ENCODE data around the gene ADORA2B. TPM values are rescaled to one million over a fixed set of nuclear protein-coding genes. Genes with fewer than 3 reads are reported as not detected.
A peak's percentile ranks its signal among the peaks of the same experiment; 100 is the strongest.

The ADORA2B gene
- total RNA-seq, 1 donor from 2014 or later: 7.1 TPM

GRCh38 chr17:16005636-16006035, 60.7 kb downstream of the ADORA2B start:
- H3K27ac ChIP-seq: no peak overlapping the region
- no peaks in the 10 kb centered on the region for H3K27me3 ChIP-seq
- H3K36me3 ChIP-seq: peaks cover 86% of the 10 kb centered on the region
- intact Hi-C loops (cut with DNase I): no loop called here
- ATAC-seq: no peak
- H3K4me1 ChIP-seq: peaks cover 7% of the 10 kb centered on the region
- DNase-seq: no peak
- no peaks in the 10 kb centered on the region for H3K9me3 ChIP-seq
- no peak overlapping the region for H3K4me3 ChIP-seq
- TF ChIP-seq, protein P1, sequence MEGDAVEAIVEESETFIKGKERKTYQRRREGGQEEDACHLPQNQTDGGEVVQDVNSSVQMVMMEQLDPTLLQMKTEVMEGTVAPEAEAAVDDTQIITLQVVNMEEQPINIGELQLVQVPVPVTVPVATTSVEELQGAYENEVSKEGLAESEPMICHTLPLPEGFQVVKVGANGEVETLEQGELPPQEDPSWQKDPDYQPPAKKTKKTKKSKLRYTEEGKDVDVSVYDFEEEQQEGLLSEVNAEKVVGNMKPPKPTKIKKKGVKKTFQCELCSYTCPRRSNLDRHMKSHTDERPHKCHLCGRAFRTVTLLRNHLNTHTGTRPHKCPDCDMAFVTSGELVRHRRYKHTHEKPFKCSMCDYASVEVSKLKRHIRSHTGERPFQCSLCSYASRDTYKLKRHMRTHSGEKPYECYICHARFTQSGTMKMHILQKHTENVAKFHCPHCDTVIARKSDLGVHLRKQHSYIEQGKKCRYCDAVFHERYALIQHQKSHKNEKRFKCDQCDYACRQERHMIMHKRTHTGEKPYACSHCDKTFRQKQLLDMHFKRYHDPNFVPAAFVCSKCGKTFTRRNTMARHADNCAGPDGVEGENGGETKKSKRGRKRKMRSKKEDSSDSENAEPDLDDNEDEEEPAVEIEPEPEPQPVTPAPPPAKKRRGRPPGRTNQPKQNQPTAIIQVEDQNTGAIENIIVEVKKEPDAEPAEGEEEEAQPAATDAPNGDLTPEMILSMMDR (IDR thresholded peaks at IDR 0.05): no peak

- H3K27me3 ChIP-seq: no peaks in the 10 kb centered on the region
- ATAC-seq (peak; percentile 20), DNase-seq (no peak)
- no peak overlapping the region for H3K27ac ChIP-seq
- intact Hi-C loops (cut with DNase I): no loop called here
- TF ChIP-seq, protein P1 (IDR thresholded peaks at IDR 0.05): no peak
- H3K4me3 ChIP-seq: no peak overlapping the region
- peaks cover 16% of the 10 kb centered on the region for H3K4me1 ChIP-seq
- peaks cover 81% of the 10 kb centered on the region for H3K36me3 ChIP-seq
- no peaks in the 10 kb centered on the region for H3K9me3 ChIP-seq
Measured at GRCh38 chr17:16007439-16007838, 62.5 kb downstream of the ADORA2B start.

- no peaks in the 10 kb centered on the region for H3K27me3 ChIP-seq
- intact Hi-C loops (cut with DNase I): no loop called here
- TF ChIP-seq, protein P1 (IDR thresholded peaks at IDR 0.05): peak; percentile 52
- H3K9me3 ChIP-seq: no peaks in the 10 kb centered on the region
- H3K27ac ChIP-seq: no peak overlapping the region
- ATAC-seq (peak; percentile 30), DNase-seq (no peak)
- peaks cover 37% of the 10 kb centered on the region for H3K4me1 ChIP-seq
- peaks cover 50% of the 10 kb centered on the region for H3K36me3 ChIP-seq
- no peak overlapping the region for H3K4me3 ChIP-seq
Measured at GRCh38 chr17:16013943-16014407, 69.0 kb downstream of the ADORA2B start.

- intact Hi-C loops (cut with DNase I): no loop called here
- TF ChIP-seq, protein P1 (IDR thresholded peaks at IDR 0.05): no peak
- Histone ChIP-seq H3K4me1 (peaks cover 5% of the 10 kb centered on the region), H3K27me3 (no peaks in the 10 kb centered on the region), H3K27ac (no peak overlapping the region), H3K9me3 (no peaks in the 10 kb centered on the region), H3K4me3 (no peak overlapping the region), H3K36me3 (peaks cover 53% of the 10 kb centered on the region)
- DNase-seq (no peak), ATAC-seq (no peak)
Measured at GRCh38 chr17:16019347-16019746, 74.4 kb downstream of the ADORA2B start.

DNA sequence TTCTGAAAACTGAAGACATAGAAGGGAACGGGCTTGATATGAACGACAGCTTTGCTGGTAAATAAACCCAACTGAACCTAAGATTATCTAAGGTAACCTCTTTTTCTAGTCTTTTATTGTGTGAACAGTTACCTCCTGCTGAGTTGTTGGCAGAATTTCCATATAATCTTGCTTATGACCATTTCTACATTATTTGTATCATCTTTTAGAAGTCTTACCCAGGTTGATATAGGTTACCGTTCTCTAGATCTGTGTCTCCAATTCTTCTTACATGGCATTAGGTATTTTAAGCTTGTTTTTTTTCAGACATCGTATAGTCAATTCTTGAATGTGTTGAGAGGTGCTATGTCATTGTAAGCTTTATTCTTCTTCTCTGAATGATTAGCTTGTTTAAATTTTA, 79.0 kb downstream of the ADORA2B start:
- no peak overlapping the region for H3K27ac ChIP-seq
- H3K9me3 ChIP-seq: no peaks in the 10 kb centered on the region
- H3K36me3 ChIP-seq: peaks cover 72% of the 10 kb centered on the region
- ATAC-seq (no peak), DNase-seq (no peak)
- H3K27me3 ChIP-seq: no peaks in the 10 kb centered on the region
- H3K4me1 ChIP-seq: peaks cover 11% of the 10 kb centered on the region
- intact Hi-C loops (cut with DNase I): no loop called here
- no peak overlapping the region for H3K4me3 ChIP-seq
- TF ChIP-seq, protein P1 (IDR thresholded peaks at IDR 0.05): no peak

DNA sequence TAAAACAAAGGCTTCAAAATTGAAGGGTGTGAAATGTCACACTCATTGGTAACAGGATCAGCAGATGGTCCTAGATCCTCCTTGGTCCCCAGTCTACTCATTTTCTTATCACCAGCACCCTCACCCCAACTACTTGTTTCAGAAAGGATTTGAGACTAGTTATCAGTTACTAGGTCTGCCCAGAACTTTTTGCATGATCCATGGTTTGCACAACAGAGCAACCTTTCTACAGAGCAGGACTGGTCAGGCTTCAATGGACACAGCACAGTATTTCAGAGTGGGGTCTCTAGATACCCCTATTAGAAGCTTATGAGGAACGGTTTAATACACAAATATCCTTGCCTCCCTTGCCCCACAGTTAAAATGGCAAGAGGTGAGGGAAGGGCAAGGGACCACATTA, 80.3 kb downstream of the ADORA2B start:
- TF ChIP-seq, protein P1 (IDR thresholded peaks at IDR 0.05): no peak
- Histone ChIP-seq H3K4me1 (peaks cover 11% of the 10 kb centered on the region), H3K27me3 (no peaks in the 10 kb centered on the region), H3K9me3 (no peaks in the 10 kb centered on the region), H3K4me3 (no peak overlapping the region), H3K27ac (no peak overlapping the region), H3K36me3 (peaks cover 76% of the 10 kb centered on the region)
- intact Hi-C loops (cut with DNase I): no loop called here
- DNase-seq: no peak
- ATAC-seq: no peak
